HEK293 (cell line): ENCODE data around the gene NPR2.

Source experiments
- CTCF ChIA-PET: fragments of 350-600 bp; formaldehyde crosslinking; extraction: SDS; loops from one replicate; lab custom pipeline; 2021; ENCODE audit warnings: antibody characterized with exemption; lab: Yijun Ruan, JAX
- POLR2A ChIA-PET: fragments of 300-600 bp; formaldehyde crosslinking; extraction: SDS; loops from one replicate; lab custom pipeline; 2020; ENCODE audit warnings: antibody characterized with exemption, inconsistent platforms; lab: Yijun Ruan, JAX
- H3K27ac ChIP-seq: fragments of 200-500 bp; sonication (Bioruptor generic); 2 replicates; pipeline ENCODE4 v1.5.1; 2014; ENCODE audit warnings: low read depth, low read length, control low read depth, inconsistent platforms; ENCODE audit errors: extremely low read depth
- H3K36me3 ChIP-seq, 2 experiments: fragments of 200-500 bp in 1 of 2; sonication (Bioruptor generic) in 1 of 2; 1 replicate in 1 of 2; 2 replicates in 1 of 2; pipeline ENCODE4 v1.5.1; 2014 to 2017; ENCODE audit warnings: inconsistent platforms in 2 of 2, low read length in 2 of 2; ENCODE audit not compliant: control insufficient read depth in 2 of 2, insufficient read depth in 1 of 2
- H3K4me1 ChIP-seq: fragments of 200-500 bp; sonication (Bioruptor generic); 2 replicates; pipeline ENCODE4 v1.5.1; 2014; ENCODE audit warnings: mild to moderate bottlenecking, low read length, inconsistent platforms; ENCODE audit not compliant: control insufficient read depth, insufficient read depth
- H3K4me3 ChIP-seq: 2 replicates; pipeline ENCODE4 v1.5.1; 2011; ENCODE audit warnings: low read depth, mild to moderate bottlenecking, control low read depth, low read length, moderate library complexity
- H3K9me3 ChIP-seq: fragments of 200-500 bp; sonication (Bioruptor generic); 2 replicates; pipeline ENCODE4 v1.5.1; 2014; ENCODE audit warnings: low read depth, low read length, inconsistent platforms; ENCODE audit not compliant: control insufficient read depth, insufficient read depth
- AEBP2 ChIP-seq: fragments of 450-650 bp; formaldehyde crosslinking; IDR thresholded peaks from 2 replicates; pipeline ENCODE4 v1.5.1; 2016; ENCODE audit warnings: missing biosample characterization, missing genetic modification characterization, borderline replicate concordance
- BCL11B ChIP-seq: fragments of 450-650 bp; formaldehyde crosslinking; IDR thresholded peaks from 2 replicates; pipeline ENCODE4 v1.5.1; 2016; ENCODE audit warnings: low read depth, missing biosample characterization, missing genetic modification characterization
- BCL6B ChIP-seq: fragments of 450-650 bp; formaldehyde crosslinking; IDR thresholded peaks from 2 replicates; pipeline ENCODE4 v1.5.1; 2017; ENCODE audit warnings: missing biosample characterization, missing genetic modification characterization
- EGR2 ChIP-seq: fragments of 450-650 bp; formaldehyde crosslinking; IDR thresholded peaks from 2 replicates; pipeline ENCODE4 v1.5.1; 2016; ENCODE audit warnings: low read depth, missing biosample characterization, missing genetic modification characterization
- GLI2 ChIP-seq: fragments of 450-650 bp; formaldehyde crosslinking; IDR thresholded peaks from 2 replicates; pipeline ENCODE4; 2017; ENCODE audit warnings: missing biosample characterization, missing genetic modification characterization, low read depth, borderline replicate concordance
- HOXA7 ChIP-seq: sonication (generic); formaldehyde crosslinking; IDR thresholded peaks from 2 replicates; pipeline ENCODE4 v1.8.1; 2022; ENCODE audit warnings: missing genetic modification reagents, borderline replicate concordance
- HOXD13 ChIP-seq: sonication (generic); formaldehyde crosslinking; IDR thresholded peaks from 2 replicates; pipeline ENCODE4 v1.8.0; 2022; ENCODE audit warnings: missing genetic modification reagents, borderline replicate concordance
- REPIN1 ChIP-seq: fragments of 450-650 bp; formaldehyde crosslinking; IDR thresholded peaks from 2 replicates; pipeline ENCODE4 v1.5.1; 2017; ENCODE audit warnings: missing biosample characterization, missing genetic modification characterization, low read depth
- ZBTB20 ChIP-seq: fragments of 450-650 bp; formaldehyde crosslinking; IDR thresholded peaks from 2 replicates; pipeline ENCODE4 v1.5.1; 2016; ENCODE audit warnings: missing biosample characterization, missing genetic modification characterization
- ZFHX2 ChIP-seq: fragments of 450-650 bp; formaldehyde crosslinking; conservative IDR thresholded peaks from 2 replicates; pipeline ENCODE4 v1.5.1; 2016; ENCODE audit warnings: missing biosample characterization, missing genetic modification characterization
- ZFP69B ChIP-seq: fragments of 450-650 bp; formaldehyde crosslinking; IDR thresholded peaks from 2 replicates; pipeline ENCODE4 v1.5.1; 2016; ENCODE audit warnings: missing biosample characterization, missing genetic modification characterization
- ZNF10 ChIP-seq: fragments of 450-650 bp; formaldehyde crosslinking; IDR thresholded peaks from 2 replicates; pipeline ENCODE4 v1.5.1; 2017; ENCODE audit warnings: missing biosample characterization, missing genetic modification characterization
- ZNF155 ChIP-seq: fragments of 450-650 bp; formaldehyde crosslinking; IDR thresholded peaks from 2 replicates; pipeline ENCODE4 v1.5.1; 2016; ENCODE audit warnings: missing biosample characterization, missing genetic modification characterization
- ZNF157 ChIP-seq: fragments of 450-650 bp; formaldehyde crosslinking; IDR thresholded peaks from 2 replicates; pipeline ENCODE4 v1.5.1; 2016; ENCODE audit warnings: missing biosample characterization, missing genetic modification characterization
- ZNF184 ChIP-seq: fragments of 450-650 bp; IDR thresholded peaks from 2 replicates; pipeline ENCODE4 v1.5.1; 2018; ENCODE audit warnings: missing biosample characterization, mild to moderate bottlenecking, missing genetic modification characterization
- ZNF280C ChIP-seq: fragments of 450-650 bp; formaldehyde crosslinking; IDR thresholded peaks from 2 replicates; pipeline ENCODE4 v1.5.1; 2016; ENCODE audit warnings: missing biosample characterization, missing genetic modification characterization
- ZNF324 ChIP-seq: fragments of 450-650 bp; formaldehyde crosslinking; IDR thresholded peaks from 2 replicates; pipeline ENCODE4 v1.5.1; 2016; ENCODE audit warnings: missing biosample characterization, missing genetic modification characterization
- ZNF366 ChIP-seq: fragments of 450-650 bp; formaldehyde crosslinking; conservative IDR thresholded peaks from 2 replicates; pipeline ENCODE4 v1.5.1; 2016; ENCODE audit warnings: missing biosample characterization, missing genetic modification characterization
- ZNF398 ChIP-seq: fragments of 450-650 bp; formaldehyde crosslinking; IDR thresholded peaks from 2 replicates; pipeline ENCODE4 v1.5.1; 2017; ENCODE audit warnings: missing biosample characterization, missing genetic modification characterization
- ZNF501 ChIP-seq: fragments of 450-650 bp; formaldehyde crosslinking; IDR thresholded peaks from 2 replicates; pipeline ENCODE4 v1.5.1; 2016; ENCODE audit warnings: missing biosample characterization, missing genetic modification characterization
- ZNF510 ChIP-seq: fragments of 450-650 bp; formaldehyde crosslinking; IDR thresholded peaks from 2 replicates; pipeline ENCODE4 v1.5.1; 2018; ENCODE audit warnings: mild to moderate bottlenecking, missing genetic modification characterization, missing biosample characterization; ENCODE audit not compliant: insufficient replicate concordance
- ZNF600 ChIP-seq: fragments of 450-650 bp; formaldehyde crosslinking; IDR thresholded peaks from 2 replicates; pipeline ENCODE4 v1.5.1; 2016; ENCODE audit warnings: missing biosample characterization, missing genetic modification characterization
- ZNF610 ChIP-seq: fragments of 450-650 bp; formaldehyde crosslinking; IDR thresholded peaks from 2 replicates; pipeline ENCODE4 v1.5.1; 2016; ENCODE audit warnings: missing biosample characterization, missing genetic modification characterization, borderline replicate concordance
- ZNF629 ChIP-seq: fragments of 450-650 bp; formaldehyde crosslinking; IDR thresholded peaks from 2 replicates; pipeline ENCODE4 v1.5.1; 2017; ENCODE audit warnings: missing biosample characterization, missing genetic modification characterization
- ZNF645 ChIP-seq: fragments of 450-650 bp; formaldehyde crosslinking; IDR thresholded peaks from 2 replicates; pipeline ENCODE4; 2016; ENCODE audit warnings: missing biosample characterization, missing genetic modification characterization
- ZNF654 ChIP-seq: fragments of 450-650 bp; formaldehyde crosslinking; IDR thresholded peaks from 2 replicates; pipeline ENCODE4 v1.5.1; 2016; ENCODE audit warnings: low read depth, missing biosample characterization, missing genetic modification characterization
- ZNF707 ChIP-seq: fragments of 450-650 bp; formaldehyde crosslinking; IDR thresholded peaks from 2 replicates; pipeline ENCODE4 v1.5.1; 2016; ENCODE audit warnings: missing biosample characterization, missing genetic modification characterization
- ZNF768 ChIP-seq: fragments of 450-650 bp; formaldehyde crosslinking; IDR thresholded peaks from 2 replicates; pipeline ENCODE4 v1.5.1; 2018; ENCODE audit warnings: missing biosample characterization, mild to moderate bottlenecking, missing genetic modification characterization

Gene NPR2

GRCh38 chr9:35814106-35814840, 22.9 kb downstream of the NPR2 start (continued):
- no peak for TF ChIP-seq ZNF645 (tag by site-specific recombination)
- TF ChIP-seq ZNF600: 0 out of 2 replicates have a peak, but pooled peaks have one; percentile 19
- TF ChIP-seq ZNF629 (tag by site-specific recombination): peak; percentile 31; the same call in 1 of the 2 replicates
- TF ChIP-seq ZNF501 (tag by site-specific recombination): no peak
- TF ChIP-seq BCL11B (tag by site-specific recombination): 0 out of 2 replicates have a peak, but pooled peaks have one; percentile 21
- TF ChIP-seq ZNF366: 0 out of 2 replicates have a peak, but pooled peaks have one; percentile 54
- TF ChIP-seq ZBTB20 (tag by site-specific recombination): peak; percentile 94

- peaks cover 0 to 6% of the 10 kb centered on the region in 2 experiments; a peak in 1 of 3 replicates for H3K36me3 ChIP-seq
- ChIA-PET POLR2A (interaction anchor here (0.7 to 3.1 kb wide), 13 partner anchors 11 to 376 kb away, joined by 3 to 13 read pairs (median 4); partner anchors contain the start of genes ARHGEF39, CCDC107, CLTA and FAM221B), CTCF (interaction anchor here (0.6 to 4.3 kb wide), 10 partner anchors 10 to 141 kb away, joined by 3 to 46 read pairs (median 6); no protein-coding TSS in a partner anchor)
- H3K4me1 ChIP-seq: no peaks in the 10 kb centered on the region
- peak within 1 kb of the TSS; percentile 78 for H3K27ac ChIP-seq
- H3K9me3 ChIP-seq: no peaks in the 10 kb centered on the region
- peak within 1 kb of the TSS; percentile 76 for H3K4me3 ChIP-seq
- TF ChIP-seq EGR2 (tag by site-specific recombination): peak; percentile 27; the same call in 1 of the 2 replicates
- TF ChIP-seq ZNF280C: no peak
- no peak for TF ChIP-seq ZNF654 (tag by site-specific recombination)
- TF ChIP-seq ZNF155: no peak
- TF ChIP-seq ZNF184 (tag by site-specific recombination): no peak
- no peak for TF ChIP-seq AEBP2
- TF ChIP-seq ZNF768 (tag by site-specific recombination): no peak
- no peak for TF ChIP-seq ZNF707 (tag by site-specific recombination)
- no peak for TF ChIP-seq ZNF157 (tag by site-specific recombination)
- TF ChIP-seq HOXA7 (CRISPR knock-in tag): no peak
- no peak for TF ChIP-seq REPIN1 (tag by site-specific recombination)
- TF ChIP-seq ZFP69B (tag by site-specific recombination): no peak
- no peak for TF ChIP-seq ZNF324 (tag by site-specific recombination)
- TF ChIP-seq ZNF10 (tag by site-specific recombination): peak; percentile 83
- TF ChIP-seq BCL6B (tag by site-specific recombination): no peak
- no peak for TF ChIP-seq HOXD13 (CRISPR knock-in tag)
- TF ChIP-seq ZNF398 (tag by site-specific recombination): peak; percentile 26; the same call in 1 of the 2 replicates
- no peak for TF ChIP-seq ZNF510 (tag by site-specific recombination)
- TF ChIP-seq GLI2 (tag by site-specific recombination): no peak
- no peak for TF ChIP-seq ZNF610
- TF ChIP-seq ZFHX2 (tag by site-specific recombination): peak; percentile 66
Measured at GRCh38 chr9:35814841-35815543, 23.6 kb downstream of the NPR2 start, which contains the start of gene HINT2. Gene HINT2 (minus strand): TSS chr9:35815042. CDS start chr9:35814979, 63 bp downstream.
